Loucy (cell line): ENCODE results near the gene HLA-DOB.

Experiments
- CTCF ChIP-seq: fragments of 200-600 bp; sonication (generic); conservative IDR thresholded peaks from 2 replicates; pipeline ENCODE4 v1.5.1; 2014; ENCODE audit warnings: mild to moderate bottlenecking, antibody characterized with exemption, low read length
- EZH2phosphoT487 ChIP-seq: fragments of 200-600 bp; IDR thresholded peaks from 2 replicates; pipeline ENCODE4 v1.6.1; 2018; ENCODE audit warnings: antibody characterized with exemption, mild to moderate bottlenecking, moderate library complexity, borderline replicate concordance

GRCh38 chr6:32803416-32803815 is 13.4 kb downstream of the HLA-DOB start:
- TF ChIP-seq CTCF: no peak
- TF ChIP-seq EZH2phosphoT487: no peak
